CD4-positive, alpha-beta T cell (primary cell): ENCODE measurements around the gene COMTD1. TPM values are rescaled to one million over a fixed set of nuclear protein-coding genes. Genes with fewer than 3 reads are reported as not detected.

Source experiments
- ATAC-seq: fragments of 200-7000 bp; cut with Tn5 transposase; one replicate; pipeline ENCODE4 v1.10.0; 2022; ENCODE audit warnings: mild to moderate bottlenecking; ENCODE audit not compliant: poor library complexity
- CTCF ChIA-PET: fragments of 350-600 bp; sonication (Branson Sonifier 250); formaldehyde crosslinking; loops from one replicate; lab custom pipeline; 2021; ENCODE audit warnings: antibody characterized with exemption, inconsistent platforms; lab: Charles Lee
- POLR2A ChIA-PET: fragments of 350-600 bp; sonication (Branson Sonifier 250); formaldehyde crosslinking; loops from one replicate; lab custom pipeline; 2021; ENCODE audit warnings: antibody characterized with exemption, inconsistent platforms; lab: Charles Lee
- DNase-seq, 14 experiments: peaks; one replicate each; pipeline ENCODE4 v3.0.0-alpha.2; 2013 to 2020; ENCODE audit warnings: mixed read lengths in 2 of 14
- H3K27ac ChIP-seq, 2 donors: one replicate each; pipeline versions ENCODE4 v1.5.1 to v1.7.0; 2013; ENCODE audit warnings: low read length in 2 of 2, low read depth in 1 of 2, mild to moderate bottlenecking in 1 of 2
- H3K27me3 ChIP-seq, 2 experiments: 1 replicate in 1 of 2; 2 replicates in 1 of 2; pipeline versions ENCODE4 v1.6.1 to v1.7.0; 2013; ENCODE audit warnings: low read length in 2 of 2, control low read depth in 1 of 2, mild to moderate bottlenecking in 1 of 2, moderate library complexity in 1 of 2; ENCODE audit not compliant: insufficient read depth in 2 of 2, control insufficient read depth in 1 of 2
- H3K36me3 ChIP-seq: one replicate; pipeline ENCODE4 v1.6.1; 2013; ENCODE audit warnings: low read length, control low read depth; ENCODE audit not compliant: insufficient read depth
- H3K4me1 ChIP-seq: one replicate; pipeline ENCODE4 v1.6.1; 2013; ENCODE audit warnings: low read length, control low read depth; ENCODE audit not compliant: insufficient read depth
- H3K4me3 ChIP-seq: one replicate; pipeline ENCODE4 v1.5.1; 2013; ENCODE audit warnings: mild to moderate bottlenecking, low read length, moderate library complexity
- H3K9me3 ChIP-seq, 2 experiments: 1 replicate in 1 of 2; 2 replicates in 1 of 2; pipeline versions ENCODE4 v1.6.1 to v1.7.0; 2013; ENCODE audit warnings: low read length in 2 of 2, mild to moderate bottlenecking in 2 of 2, control low read depth in 1 of 2, moderate library complexity in 1 of 2; ENCODE audit not compliant: control insufficient read depth in 1 of 2, insufficient read depth in 1 of 2
- H3K27ac Mint-ChIP-seq: one replicate; pipeline ENCODE4 v1.8.0; 2020; ENCODE audit warnings: mixed read lengths
- H3K27me3 Mint-ChIP-seq: one replicate; pipeline ENCODE4 v1.8.0; 2021; ENCODE audit warnings: mixed read lengths
- H3K36me3 Mint-ChIP-seq: one replicate; pipeline ENCODE4 v1.8.0; 2021; ENCODE audit warnings: low read depth, mixed read lengths
- H3K4me1 Mint-ChIP-seq: one replicate; pipeline ENCODE4 v1.8.0; 2021; ENCODE audit warnings: low read depth, mixed read lengths
- H3K4me3 Mint-ChIP-seq: one replicate; pipeline ENCODE4 v1.8.0; 2020; ENCODE audit warnings: mild to moderate bottlenecking, mixed read lengths
- H3K9me3 Mint-ChIP-seq: one replicate; pipeline ENCODE4 v1.8.0; 2020; ENCODE audit warnings: mixed read lengths
- intact Hi-C, 2 experiments: fragments of 100-400 bp; cut with DNase I in 1 of 2; cut with micrococcal nuclease in 1 of 2; formaldehyde crosslinking; loops; one replicate each; pipeline versions ENCODE4 v1.15.1 to v1.9.0; 2023 to 2025; cut with DNase I, micrococcal nuclease
- total RNA-seq, 174 experiments: library from RNA in 2 of 174; stranded (reverse) in 2 of 174; gene quantifications; one replicate each; pipeline ENCODE4 v1.2.3 and lab custom pipeline; 2021 to 2026
- TF ChIP-seq, protein P1 (sequence below): fragments of 200-600 bp; IDR thresholded peaks from one replicate; pipeline ENCODE4 v1.8.0; 2022; ENCODE audit warnings: antibody characterized with exemption, mild to moderate bottlenecking

COMTD1 gene
- total RNA-seq, 2 experiments from 2014 or later, result 9.5 to 10.5 TPM

- DNase-seq, result no peak
- Mint-ChIP-seq H3K4me1 (no peaks in the 10 kb centered on the region), H3K36me3 (no peaks in the 10 kb centered on the region), H3K4me3 (no peak overlapping the region), H3K9me3 (no peaks in the 10 kb centered on the region), H3K27ac (no peak overlapping the region), H3K27me3 (peaks cover 69% of the 10 kb centered on the region)
- TF ChIP-seq, protein P1, sequence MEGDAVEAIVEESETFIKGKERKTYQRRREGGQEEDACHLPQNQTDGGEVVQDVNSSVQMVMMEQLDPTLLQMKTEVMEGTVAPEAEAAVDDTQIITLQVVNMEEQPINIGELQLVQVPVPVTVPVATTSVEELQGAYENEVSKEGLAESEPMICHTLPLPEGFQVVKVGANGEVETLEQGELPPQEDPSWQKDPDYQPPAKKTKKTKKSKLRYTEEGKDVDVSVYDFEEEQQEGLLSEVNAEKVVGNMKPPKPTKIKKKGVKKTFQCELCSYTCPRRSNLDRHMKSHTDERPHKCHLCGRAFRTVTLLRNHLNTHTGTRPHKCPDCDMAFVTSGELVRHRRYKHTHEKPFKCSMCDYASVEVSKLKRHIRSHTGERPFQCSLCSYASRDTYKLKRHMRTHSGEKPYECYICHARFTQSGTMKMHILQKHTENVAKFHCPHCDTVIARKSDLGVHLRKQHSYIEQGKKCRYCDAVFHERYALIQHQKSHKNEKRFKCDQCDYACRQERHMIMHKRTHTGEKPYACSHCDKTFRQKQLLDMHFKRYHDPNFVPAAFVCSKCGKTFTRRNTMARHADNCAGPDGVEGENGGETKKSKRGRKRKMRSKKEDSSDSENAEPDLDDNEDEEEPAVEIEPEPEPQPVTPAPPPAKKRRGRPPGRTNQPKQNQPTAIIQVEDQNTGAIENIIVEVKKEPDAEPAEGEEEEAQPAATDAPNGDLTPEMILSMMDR, result no peak
- H3K27me3 ChIP-seq, result peaks cover 0 to 9% of the 10 kb centered on the region in 2 experiments
- ChIA-PET CTCF (no interaction called here), POLR2A (interaction anchor here (0.5 kb wide), 1 partner anchor 1205 kb away, joined by 4 read pairs; no protein-coding TSS in a partner anchor)
- no peaks in the 10 kb centered on the region for H3K4me1 ChIP-seq
- H3K27ac ChIP-seq, result no peak overlapping the region
- H3K36me3 ChIP-seq, result no peaks in the 10 kb centered on the region
- intact Hi-C loops, result no loop called here
- no peak overlapping the region for H3K4me3 ChIP-seq
- no peaks in the 10 kb centered on the region for H3K9me3 ChIP-seq
- no peak for ATAC-seq
Measured at GRCh38 chr10:75281974-75282373, 46.2 kb upstream of the COMTD1 start.

- DNase-seq, result no peak
- Mint-ChIP-seq H3K9me3 (no peaks in the 10 kb centered on the region), H3K36me3 (no peaks in the 10 kb centered on the region), H3K4me3 (no peak overlapping the region), H3K27ac (no peak overlapping the region), H3K27me3 (peaks cover 57% of the 10 kb centered on the region), H3K4me1 (no peaks in the 10 kb centered on the region)
- no peak for ATAC-seq
- intact Hi-C loops, result no loop called here
- Histone ChIP-seq H3K4me1 (no peaks in the 10 kb centered on the region), H3K27me3 (peaks cover 0 to 16% of the 10 kb centered on the region in 2 experiments), H3K36me3 (no peaks in the 10 kb centered on the region), H3K9me3 (peaks cover 0 to 8% of the 10 kb centered on the region in 2 experiments), H3K27ac (no peak overlapping the region), H3K4me3 (no peak overlapping the region)
- POLR2A ChIA-PET, result no interaction called here
- CTCF ChIA-PET, result no interaction called here
- TF ChIP-seq, protein P1, result no peak
Measured at GRCh38 chr10:75280236-75280635, 44.5 kb upstream of the COMTD1 start.

- TF ChIP-seq, protein P1, result no peak
- Mint-ChIP-seq H3K9me3 (no peaks in the 10 kb centered on the region), H3K4me3 (no peak overlapping the region), H3K27ac (no peak overlapping the region), H3K36me3 (no peaks in the 10 kb centered on the region), H3K4me1 (no peaks in the 10 kb centered on the region), H3K27me3 (peaks cover 18% of the 10 kb centered on the region)
- H3K9me3 ChIP-seq, result peaks cover 0 to 8% of the 10 kb centered on the region in 2 experiments
- H3K36me3 ChIP-seq, result no peaks in the 10 kb centered on the region
- CTCF ChIA-PET, result no interaction called here
- no peaks in the 10 kb centered on the region for H3K4me1 ChIP-seq
- H3K27me3 ChIP-seq, result peaks cover 0 to 12% of the 10 kb centered on the region in 2 experiments
- no peak for DNase-seq
- no peak for ATAC-seq
- no peak overlapping the region for H3K27ac ChIP-seq
- POLR2A ChIA-PET, result no interaction called here
- no peak overlapping the region for H3K4me3 ChIP-seq
- intact Hi-C loops, result no loop called here
Measured at GRCh38 chr10:75276069-75276872, 40.5 kb upstream of the COMTD1 start.
